ENCODE results near the gene VPS11.
"Not testable (repeated sequence)": the region's sequence is repeated elsewhere in the genome, so short reads cannot be mapped to it uniquely, and the experiment has no call there.

VPS11 gene

GRCh38 chr11:119067371-119068222 is at the start of gene VPS11:
VPS11 (plus strand) TSS chr11:119067818; CDS start chr11:119067824, 6 bp downstream.
- DNase-seq (ENCODE audit: low spot score), result peak; percentile 98

GRCh38 chr11:119018074-119018938 is 49.3 kb upstream of the VPS11 start, which contains the start of the genes RPS25 and TRAPPC4:
RPS25 (minus strand) TSS chr11:119018343; CDS start chr11:119018284, 59 bp downstream.
TRAPPC4 (plus strand) TSS chr11:119018766; CDS start chr11:119018796, 30 bp downstream.
- peak; percentile 98 for DNase-seq (ENCODE audit: low spot score)

DNA sequence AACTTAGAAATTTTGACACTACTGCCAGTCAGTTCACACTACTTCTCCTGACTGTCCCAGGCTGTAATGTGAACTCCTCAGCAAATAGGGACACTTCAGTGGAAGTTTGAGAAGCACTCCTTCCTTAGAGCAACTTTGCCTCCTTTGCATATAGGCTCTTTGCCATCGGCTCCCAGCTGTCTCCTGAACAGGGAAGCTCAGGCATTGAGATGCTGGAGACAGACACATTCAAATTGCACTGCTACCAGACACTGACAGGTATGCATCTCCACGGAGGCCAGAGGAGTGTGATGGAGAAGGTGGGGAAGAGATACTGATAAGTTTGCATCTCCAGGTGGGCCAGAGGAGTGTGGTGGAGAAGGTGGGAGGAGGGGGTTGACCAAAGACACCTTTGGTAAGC is 47.6 kb upstream of the VPS11 start:
- no peak for DNase-seq (ENCODE audit: low spot score)

DNA sequence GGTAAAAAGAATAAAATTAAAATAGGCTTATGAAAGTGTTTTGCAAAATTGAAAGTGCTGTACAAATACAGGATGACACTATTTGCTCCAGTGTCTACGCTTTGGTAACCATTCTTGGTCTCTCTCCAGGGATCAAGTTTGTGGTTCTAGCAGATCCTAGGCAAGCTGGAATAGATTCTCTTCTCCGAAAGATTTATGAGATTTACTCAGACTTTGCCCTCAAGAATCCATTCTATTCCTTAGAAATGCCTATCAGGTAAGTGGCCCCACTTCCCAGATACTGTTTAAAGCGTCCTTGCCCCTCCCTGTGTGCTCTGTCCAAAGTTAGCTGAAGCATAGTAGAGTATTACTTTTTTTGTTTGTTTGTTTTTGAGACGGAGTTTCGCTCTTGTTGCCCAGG is 46.0 kb upstream of the VPS11 start:
- no peak for DNase-seq (ENCODE audit: low spot score)

DNA sequence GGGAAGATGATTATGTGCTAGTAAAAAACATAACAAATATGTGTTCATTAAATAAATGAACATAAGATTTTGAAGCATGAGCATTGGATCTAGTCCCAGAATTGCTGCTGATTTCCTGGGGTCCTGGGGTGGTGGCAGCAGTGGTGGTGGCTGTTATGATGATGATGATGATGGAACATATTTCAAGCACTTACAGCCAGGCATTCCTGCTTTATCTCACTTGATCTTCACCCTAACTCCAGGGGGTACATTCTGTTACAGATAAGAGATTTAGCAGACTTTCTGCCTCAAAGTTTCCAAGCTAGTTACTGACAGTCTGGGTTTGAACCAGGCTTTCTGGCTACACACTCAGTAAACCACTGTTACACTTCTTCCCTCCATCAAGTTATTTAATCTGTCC is 43.9 kb upstream of the VPS11 start:
- DNase-seq (ENCODE audit: low spot score), result no peak

- no peak for DNase-seq (ENCODE audit: low spot score)
Measured at GRCh38 chr11:119024430-119025098, 43.1 kb upstream of the VPS11 start.

GRCh38 chr11:119025099-119025473 is 42.5 kb upstream of the VPS11 start:
- DNase-seq (ENCODE audit: low spot score), result no peak

- DNase-seq (ENCODE audit: low spot score), result no peak
Measured at GRCh38 chr11:119025541-119025940, 42.1 kb upstream of the VPS11 start.

- no peak for DNase-seq (ENCODE audit: low spot score)
Measured at GRCh38 chr11:119025978-119026766, 41.4 kb upstream of the VPS11 start.

DNA sequence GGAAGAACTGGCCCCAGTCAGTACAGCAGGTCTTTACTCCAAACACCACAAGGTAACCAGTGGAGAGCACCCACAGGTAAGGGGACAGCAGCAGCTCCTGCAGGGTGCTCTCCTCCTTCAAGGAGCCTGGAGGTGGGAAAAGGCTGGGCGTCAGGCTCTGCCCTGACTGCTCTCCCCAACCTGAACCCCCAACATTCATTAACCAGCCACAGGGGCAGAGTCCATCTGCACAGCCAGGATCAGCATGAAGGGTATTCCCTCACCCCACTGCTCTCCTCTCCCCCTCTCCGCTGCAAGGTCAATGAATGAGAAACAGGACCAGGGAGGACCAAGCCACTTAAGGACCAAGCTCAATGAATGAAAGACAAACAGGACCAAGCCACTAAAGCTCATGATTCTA is 40.6 kb upstream of the VPS11 start:
- no peak for DNase-seq (ENCODE audit: low spot score)

GRCh38 chr11:119027561-119028345 is 39.9 kb upstream of the VPS11 start:
- no peak for DNase-seq (ENCODE audit: low spot score)

- DNase-seq (ENCODE audit: low spot score), result no peak
Measured at GRCh38 chr11:119028346-119029068, 39.1 kb upstream of the VPS11 start.

- DNase-seq (ENCODE audit: low spot score), result no peak
Measured at GRCh38 chr11:119029069-119029339, 38.6 kb upstream of the VPS11 start.

DNA sequence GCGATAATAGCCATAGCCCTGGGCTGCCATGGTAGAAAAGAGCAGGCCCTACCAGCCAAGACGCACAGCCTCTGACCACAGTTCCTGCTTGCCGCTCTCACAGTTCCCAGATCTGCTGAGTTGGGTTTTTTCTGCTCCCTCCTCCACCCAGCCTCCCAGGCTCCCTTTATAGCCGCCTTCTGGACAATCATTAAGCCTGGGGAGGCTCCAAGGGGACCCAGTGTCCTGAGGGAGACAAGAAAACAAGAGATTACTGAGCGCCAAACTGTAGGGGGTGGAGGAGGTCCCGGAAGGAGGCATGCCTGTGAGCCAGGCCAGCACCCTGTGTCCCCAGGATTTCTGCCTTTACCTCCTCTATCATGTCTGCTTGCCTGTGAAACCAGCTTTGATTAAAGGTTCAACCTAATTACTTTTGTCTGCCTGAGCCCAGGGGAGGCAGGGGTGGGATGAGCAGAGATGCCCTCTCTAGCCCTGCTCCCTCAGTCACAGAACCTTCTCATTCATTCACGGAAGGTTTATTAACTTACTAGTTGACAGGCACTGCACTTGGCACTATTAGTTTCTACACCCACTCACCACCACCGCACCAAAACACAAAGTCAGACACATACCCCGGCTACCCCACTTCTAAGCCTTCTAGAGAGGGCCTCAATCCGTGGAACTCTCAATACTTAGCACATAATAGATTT is 38.1 kb upstream of the VPS11 start:
- peak; percentile 43 for DNase-seq (ENCODE audit: low spot score)

DNA sequence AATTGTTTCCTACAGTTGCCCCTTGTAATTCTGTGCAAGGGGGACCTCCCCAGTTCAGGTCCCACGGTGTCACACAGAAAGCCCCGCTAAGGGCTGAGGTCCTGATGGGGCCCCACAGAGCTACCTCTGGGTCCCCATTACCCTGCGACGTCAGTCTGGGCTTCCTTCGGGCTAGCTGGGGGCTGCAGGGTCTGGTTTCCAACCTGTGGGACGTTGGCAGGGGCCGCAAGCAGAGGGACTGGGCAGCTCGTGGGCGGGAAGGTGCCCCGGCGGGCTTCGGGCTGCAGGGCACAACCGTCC is 37.6 kb upstream of the VPS11 start:
- no peak for DNase-seq (ENCODE audit: low spot score)

GRCh38 chr11:119030329-119031047 is 37.1 kb upstream of the VPS11 start, which contains the start of gene SLC37A4:
SLC37A4 (minus strand) TSS chr11:119030877.
- DNase-seq (ENCODE audit: low spot score), result peak; percentile 99

DNA sequence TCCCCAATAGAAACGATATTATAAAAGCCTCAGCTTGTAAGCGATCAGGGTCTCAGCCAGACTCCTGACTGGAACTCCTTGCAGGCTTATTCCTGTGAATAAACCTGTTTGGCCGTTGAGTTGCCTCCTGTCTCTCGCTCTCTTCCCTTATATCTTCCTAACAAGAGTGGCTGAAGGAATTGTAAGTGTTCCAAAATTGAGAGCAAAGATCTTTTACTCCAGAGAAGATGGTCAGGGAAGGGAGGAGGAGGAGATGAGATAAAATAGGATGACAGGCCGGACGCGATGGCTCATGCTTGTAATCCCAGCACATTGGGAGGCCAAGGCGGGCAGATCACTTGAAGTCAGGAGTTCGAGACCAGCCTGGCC is 35.7 kb upstream of the VPS11 start:
- no peak for DNase-seq (ENCODE audit: low spot score)

- DNase-seq (ENCODE audit: low spot score), result not testable (repeated sequence)
Measured at GRCh38 chr11:119033421-119033820, 34.2 kb upstream of the VPS11 start.

- DNase-seq (ENCODE audit: low spot score), result no peak
Measured at GRCh38 chr11:119034813-119035212, 32.8 kb upstream of the VPS11 start.

Data from RKO (cell line).